Stimulated activated CD4-positive, alpha-beta T cell treated with anti-CD3 and anti-CD28 coated beads, Interleukin-2, amount 100 ng/mL, for 48 hours (primary cell): Measurements from ENCODE around the gene KIAA1671.
"Not testable (repeated sequence)": the region's sequence is repeated elsewhere in the genome, so short reads cannot be mapped to it uniquely, and the experiment has no call there.

Experiments
- DNase-seq, 2 donors: peaks; one replicate each; pipeline ENCODE4 v3.0.0-alpha.2; 2020

KIAA1671 gene

GRCh38 chr22:25177226-25177625, 224.7 kb downstream of the KIAA1671 start:
- DNase-seq, result no peak

DNA sequence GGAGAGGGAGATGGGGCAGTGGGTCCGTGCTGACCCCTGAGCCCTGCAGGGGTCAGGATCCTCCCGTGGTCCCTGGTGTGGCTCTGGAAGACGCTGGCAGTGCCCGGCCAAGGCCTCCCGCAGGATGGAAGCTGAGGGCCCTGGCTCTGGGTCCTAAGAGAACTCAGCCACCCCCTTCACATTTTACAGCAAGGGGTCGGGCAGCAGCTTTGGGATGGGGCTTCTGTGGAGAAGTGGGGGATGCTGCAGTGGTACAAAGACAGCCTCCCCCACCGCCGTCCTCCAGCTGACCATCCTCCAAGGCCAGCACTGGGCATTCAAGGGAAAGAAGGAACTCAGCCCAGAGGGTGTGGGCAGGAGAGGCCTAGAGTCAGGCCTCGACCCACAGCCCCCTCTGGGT, 225.4 kb downstream of the KIAA1671 start:
- no peak for DNase-seq

DNA sequence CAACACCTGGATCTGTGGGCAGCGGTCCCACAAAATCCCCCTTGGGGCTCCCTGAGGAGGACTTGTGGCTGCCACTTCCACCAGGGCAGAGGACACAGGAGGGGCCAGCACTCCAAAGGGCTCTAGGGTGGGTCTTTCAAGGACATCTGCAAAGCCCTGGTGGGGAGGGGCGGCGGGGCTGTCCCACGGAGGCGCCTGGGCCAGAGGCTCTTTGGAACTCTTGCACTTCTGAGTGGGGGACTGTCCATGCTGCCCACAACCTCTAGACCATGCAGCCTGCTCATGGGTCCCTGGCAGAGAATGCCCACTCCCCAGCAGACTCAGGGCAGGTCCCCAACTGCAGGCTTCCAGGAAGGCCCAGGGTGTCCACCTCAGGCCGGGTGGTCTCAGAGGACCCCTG, 225.8 kb downstream of the KIAA1671 start:
- not testable (repeated sequence) for DNase-seq

DNA sequence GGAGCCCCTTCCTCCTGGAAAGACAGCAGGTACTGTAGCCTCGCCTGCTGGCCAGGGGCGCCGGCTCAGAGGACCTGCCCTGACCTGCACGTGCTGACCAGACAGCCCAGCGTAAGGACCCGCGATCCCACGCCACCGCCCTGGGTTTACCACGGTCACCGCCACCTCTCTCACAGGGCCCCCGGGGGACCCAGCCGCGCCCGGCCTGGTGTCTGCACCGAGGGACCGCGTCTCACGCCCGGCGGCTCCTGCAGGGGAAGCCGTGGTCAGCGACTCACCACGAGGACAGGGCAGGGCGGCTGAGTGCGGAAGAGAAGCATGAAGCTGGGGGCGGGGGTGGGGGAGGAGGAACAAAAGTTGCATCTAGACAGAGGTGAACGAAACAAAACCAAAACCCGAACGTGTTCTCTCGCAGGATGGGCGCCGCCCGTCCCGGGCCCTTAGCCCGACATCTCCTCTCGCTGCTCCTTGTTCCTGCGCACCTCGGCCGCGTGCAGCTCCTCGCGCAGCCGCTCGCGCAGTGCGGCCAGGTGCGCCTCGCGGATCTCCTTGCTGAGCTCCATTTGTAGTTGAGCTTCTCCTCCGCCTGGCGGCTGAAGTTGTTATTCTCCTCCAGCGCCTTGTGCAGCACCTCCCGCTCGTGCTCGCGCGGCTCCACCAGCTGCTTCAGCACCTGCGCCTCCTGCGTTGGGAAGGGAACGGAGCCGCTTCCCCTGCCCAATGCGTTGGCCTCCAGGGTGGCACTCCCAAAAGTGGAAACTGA, 226.5 kb downstream of the KIAA1671 start:
- DNase-seq, result not testable (repeated sequence)

DNA sequence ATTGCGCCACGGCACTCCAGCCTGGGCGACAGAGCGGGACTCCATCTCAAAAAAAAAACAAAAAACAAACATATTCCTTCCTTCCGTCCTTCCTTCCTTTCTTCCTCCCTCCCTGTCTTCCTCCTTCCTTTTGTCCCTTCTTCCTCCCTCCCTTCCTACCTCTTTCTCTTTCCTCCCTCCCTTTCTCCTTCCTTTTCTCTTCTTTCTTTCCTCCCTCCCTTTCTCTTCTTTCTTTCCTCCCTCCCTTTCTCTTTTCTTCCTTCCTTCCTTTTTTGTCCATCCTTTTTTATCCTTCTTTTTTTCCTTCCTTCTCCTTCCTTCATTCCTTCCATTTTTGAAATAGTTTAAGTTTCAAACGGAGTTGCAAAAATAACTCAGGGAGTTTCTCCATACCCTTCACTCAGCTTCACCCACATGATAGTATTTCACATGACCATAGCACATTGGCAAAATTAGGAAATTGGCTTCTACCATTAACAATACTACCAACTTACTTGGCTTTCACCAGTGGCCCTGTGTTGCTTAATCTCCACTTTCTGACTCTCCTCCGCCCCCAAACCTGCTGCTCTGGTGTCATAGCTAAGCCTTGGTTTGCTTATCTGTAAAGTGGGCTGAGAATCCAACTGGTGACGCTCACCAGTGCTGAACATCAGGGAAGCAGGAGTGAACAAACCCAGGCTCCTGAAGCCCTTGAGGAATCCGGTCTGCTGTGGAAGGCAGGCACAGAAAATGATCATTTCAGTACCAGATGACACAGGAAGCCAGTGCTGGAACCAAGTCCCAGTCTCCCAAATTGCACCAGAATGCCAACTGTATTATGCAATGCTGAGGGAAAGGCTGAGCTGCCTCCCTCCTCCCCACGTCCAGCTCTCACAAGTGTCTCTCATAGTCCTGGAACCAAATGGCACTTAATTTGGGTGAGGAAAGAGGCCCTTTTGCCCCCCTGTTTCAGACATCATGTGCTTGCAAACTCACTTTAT, 229.9 kb downstream of the KIAA1671 start:
- no peak for DNase-seq

DNA sequence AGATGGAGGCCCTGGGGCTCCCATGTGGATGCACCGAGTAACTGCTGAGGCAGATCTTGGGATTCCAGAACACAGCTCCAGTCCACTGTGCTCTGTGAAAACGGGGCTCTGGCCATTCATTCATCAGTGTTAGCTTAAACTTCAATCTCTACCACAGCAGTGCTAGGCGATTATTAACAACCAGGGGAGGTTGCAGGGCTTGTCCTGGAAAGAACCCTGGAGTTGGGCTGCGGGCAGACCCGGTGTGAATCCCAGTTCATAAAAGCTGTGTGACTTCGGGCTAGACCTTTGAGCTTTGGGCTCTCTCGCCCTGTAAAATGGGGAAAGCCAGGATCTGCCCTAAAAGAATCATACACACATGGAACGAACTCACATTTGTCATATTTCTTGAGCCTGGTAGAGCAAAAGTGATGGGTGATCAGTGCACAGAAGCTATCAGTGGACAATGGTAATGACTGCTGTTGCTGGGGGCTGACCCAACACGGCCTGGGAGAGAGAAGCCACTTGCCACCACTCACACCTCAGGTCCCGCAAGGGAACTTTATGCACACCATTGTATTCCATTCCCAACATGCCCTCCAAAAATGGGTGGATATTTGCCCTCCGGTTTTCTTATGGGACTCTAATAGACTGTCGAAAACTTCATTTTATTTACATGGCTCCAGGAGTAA, 231.6 kb downstream of the KIAA1671 start:
- DNase-seq, result no peak

- DNase-seq, result no peak
Measured at GRCh38 chr22:25186140-25186539, 233.6 kb downstream of the KIAA1671 start.

DNA sequence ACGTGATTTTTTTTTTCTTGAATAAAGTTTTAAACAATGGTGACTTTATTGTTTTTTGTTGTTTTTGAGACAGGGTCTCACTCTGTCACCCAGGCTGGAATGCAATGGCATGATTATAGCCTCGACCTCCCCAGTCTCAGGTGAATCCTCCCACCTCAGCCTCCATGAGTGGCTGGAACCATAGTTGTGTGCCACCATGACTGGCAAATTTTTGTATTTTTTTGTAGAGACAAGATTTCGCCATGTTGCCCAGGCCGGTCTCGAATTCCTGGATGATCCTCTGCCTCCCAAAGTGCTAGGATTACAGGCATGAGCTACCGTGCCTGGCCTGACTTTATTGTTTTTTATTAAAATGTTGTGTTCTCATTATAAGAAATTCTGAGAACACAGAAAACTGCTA, 235.0 kb downstream of the KIAA1671 start:
- no peak for DNase-seq

- DNase-seq, result no peak
Measured at GRCh38 chr22:25192406-25192805, 239.9 kb downstream of the KIAA1671 start.

DNA sequence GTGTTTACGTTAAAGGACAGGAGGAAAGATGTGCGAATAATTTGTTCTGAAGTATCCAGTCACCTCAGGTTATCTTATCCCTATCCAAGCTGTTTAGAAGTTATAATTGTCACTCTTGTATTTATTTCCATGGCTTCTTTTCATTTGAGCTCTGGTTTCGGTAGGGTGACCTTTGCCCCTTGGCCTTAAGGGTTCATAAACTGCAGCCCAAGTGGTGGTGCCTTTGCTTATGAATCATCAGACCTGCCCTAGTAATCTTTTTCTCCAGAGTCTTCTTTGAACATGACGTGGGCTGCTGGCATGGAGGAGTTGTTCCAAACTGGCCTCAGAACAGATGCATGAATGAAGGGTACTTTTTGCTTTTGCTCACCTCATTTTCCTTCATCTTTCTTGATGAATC, 240.6 kb downstream of the KIAA1671 start:
- no peak for DNase-seq

- DNase-seq, result no peak
Measured at GRCh38 chr22:25193548-25193947, 241.0 kb downstream of the KIAA1671 start.

DNA sequence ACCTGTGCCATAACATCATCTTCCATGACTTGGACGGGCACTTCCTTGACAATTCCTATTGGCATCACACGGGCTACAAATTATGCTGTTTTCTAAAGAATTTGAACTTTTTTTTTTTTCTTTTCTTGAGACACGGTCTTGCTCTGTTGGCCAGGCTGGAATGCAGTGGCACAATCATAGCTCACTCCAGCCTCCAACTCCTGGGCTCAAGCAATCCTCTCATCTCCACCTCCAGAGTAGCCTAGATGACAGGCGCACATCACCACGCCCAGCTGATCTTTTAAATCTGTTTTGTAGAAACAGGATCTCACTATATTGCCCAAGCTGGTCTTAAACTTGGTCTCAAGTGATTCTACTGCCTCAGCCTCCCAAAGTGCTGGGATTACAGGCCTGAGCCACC, 243.8 kb downstream of the KIAA1671 start:
- no peak for DNase-seq

GRCh38 chr22:25197340-25197739, 244.8 kb downstream of the KIAA1671 start:
- DNase-seq, result no peak

DNA sequence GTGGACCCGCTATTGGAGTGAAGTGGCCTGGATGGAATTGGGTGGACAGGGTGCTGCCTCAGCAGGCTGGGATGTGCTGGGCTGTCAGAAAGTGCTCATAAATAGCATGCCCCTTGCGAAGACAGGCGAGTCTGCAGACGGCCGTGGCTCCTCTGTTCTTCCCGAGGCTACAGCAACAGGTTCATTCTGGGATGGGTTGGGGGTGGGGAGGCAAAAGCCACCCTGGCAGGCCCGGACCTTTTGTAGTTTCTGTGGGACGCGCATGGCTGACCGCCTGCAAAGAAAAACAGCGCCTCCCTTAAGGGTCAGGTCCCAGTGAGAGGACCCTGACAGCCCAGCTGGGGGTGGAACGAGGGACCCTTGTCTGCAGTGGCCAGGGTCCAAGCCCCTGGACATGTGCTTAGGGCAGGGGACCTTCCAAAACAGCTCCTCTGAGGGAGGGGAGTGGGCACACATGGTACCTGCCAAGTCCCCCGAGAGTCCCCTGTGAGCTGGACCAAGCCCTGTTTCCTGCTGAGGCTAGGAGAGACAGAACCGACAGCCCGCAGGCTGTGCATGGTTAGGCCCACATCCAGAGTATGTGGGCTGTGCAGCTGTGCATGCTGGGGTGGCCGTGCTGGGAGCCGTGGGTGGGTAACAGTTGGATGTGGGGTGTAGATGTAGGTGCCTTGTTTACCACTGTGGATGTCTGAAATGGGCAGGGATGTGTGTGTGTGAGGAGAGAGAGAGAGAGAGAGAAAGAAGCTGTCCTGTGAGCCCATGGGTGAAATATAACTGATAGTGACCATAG, 247.4 kb downstream of the KIAA1671 start, which contains the start of gene CRYBB3:
Gene CRYBB3, plus strand, starts transcription at position 128 of the 790 bp plus-strand sequence. CDS start 1,539 bp downstream, outside the sequence.
- no peak for DNase-seq

- no peak for DNase-seq
Measured at GRCh38 chr22:25200967-25201366, 248.5 kb downstream of the KIAA1671 start.

DNA sequence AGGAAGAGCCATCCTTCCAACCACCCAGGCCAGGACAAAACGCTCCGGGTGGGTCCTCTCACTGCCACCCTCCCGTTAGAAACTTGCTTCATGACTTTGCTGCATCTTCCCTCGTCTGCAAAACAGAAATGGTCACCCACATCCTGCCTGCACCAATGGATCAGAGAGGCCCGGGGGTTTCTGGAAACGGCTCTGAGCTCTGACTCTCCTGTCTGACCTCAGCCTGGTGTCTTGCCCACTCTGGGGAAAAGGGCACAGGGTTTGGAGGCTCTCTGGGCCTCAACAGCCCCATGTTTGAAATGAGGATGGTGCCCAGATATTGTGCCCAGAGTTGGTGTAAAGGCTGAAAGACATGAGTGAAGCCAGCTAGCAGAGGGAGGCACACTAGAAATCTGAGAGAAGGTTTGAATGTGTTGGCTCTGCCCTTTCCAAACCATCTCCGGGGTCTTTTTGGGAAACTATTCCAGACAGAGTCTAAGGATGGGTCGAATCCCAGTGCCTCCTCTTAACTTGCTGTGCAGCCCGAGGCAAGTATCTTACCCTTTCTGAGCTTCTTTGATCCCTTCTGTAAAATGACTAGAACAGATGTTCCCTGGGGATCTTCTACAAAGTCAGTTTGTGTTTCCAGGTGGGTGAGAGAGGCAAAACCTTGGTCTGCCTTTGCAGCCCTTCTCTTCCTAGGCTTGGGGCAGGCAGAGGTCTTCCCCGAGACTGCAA, 249.2 kb downstream of the KIAA1671 start:
- DNase-seq, result no peak

GRCh38 chr22:25202290-25202921, 249.9 kb downstream of the KIAA1671 start:
- DNase-seq, result peak; percentile 47 to 54

DNA sequence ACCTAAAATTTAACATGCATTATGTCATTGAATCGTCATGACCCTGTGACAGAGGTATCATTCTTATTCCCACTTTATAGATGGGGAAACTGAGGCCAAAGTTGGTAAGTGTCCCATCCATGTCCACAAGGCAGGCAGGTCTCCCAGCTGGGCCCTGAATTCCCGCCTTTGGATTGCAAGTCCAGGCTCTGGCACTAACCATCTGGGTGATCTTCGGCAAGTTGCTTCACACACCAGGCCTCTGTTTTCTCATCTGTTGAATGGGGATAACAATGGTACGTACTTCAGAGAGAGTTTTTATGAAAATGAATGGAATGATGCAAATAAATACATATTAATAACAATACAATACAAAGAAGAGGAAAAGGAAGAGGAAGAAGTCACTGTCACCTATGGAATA, 250.6 kb downstream of the KIAA1671 start:
- DNase-seq, result no peak

DNA sequence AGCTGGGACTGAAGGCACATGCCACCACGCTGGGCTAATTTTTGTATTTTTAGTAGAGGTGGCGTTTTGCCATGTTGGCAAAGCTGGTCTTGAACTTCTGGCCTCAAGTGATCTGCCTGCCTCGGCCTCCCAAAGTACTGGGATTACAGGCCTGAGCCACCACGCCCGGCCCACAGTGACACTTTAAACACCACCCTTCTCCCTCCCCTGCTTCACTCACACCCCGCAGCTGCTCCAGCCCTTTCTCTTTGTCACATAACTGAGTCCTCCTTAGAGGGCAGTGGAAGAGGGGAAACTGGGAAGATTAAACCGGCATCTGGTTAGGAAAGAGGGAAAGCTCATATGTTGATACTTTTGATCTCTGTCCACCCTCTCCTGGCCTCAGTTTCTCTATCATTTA, 252.0 kb downstream of the KIAA1671 start:
- not testable (repeated sequence) for DNase-seq

GRCh38 chr22:25205847-25206246, 253.3 kb downstream of the KIAA1671 start:
- no peak for DNase-seq

GRCh38 chr22:25206998-25207397, 254.5 kb downstream of the KIAA1671 start:
- no peak for DNase-seq
